Stimulated activated CD8-positive, alpha-beta memory T cell treated with anti-CD3 and anti-CD28 coated beads, Interleukin-4, amount 100 ng/mL, for 4 hours (primary cell): ENCODE data around the gene CCDC148.
"Not testable (repeated sequence)": the region's sequence is repeated elsewhere in the genome, so short reads cannot be mapped to it uniquely, and the experiment has no call there.

Source experiments
- DNase-seq, 2 donors: peaks; one replicate each; pipeline ENCODE4 v3.0.0-alpha.2; 2020; ENCODE audit warnings: low read depth in 2 of 2, low spot score in 1 of 2

Gene CCDC148

GRCh38 chr2:158300394-158300793 is 156.2 kb downstream of the CCDC148 start:
- no peak for DNase-seq

- no peak for DNase-seq
These were observed 158.9 kb downstream of the CCDC148 start for GRCh38 chr2:158297606-158298005.

GRCh38 chr2:158297120-158297519 is 159.4 kb downstream of the CCDC148 start:
- no peak for DNase-seq

GRCh38 chr2:158293722-158294121 is 162.8 kb downstream of the CCDC148 start:
- DNase-seq: no peak

- DNase-seq: no peak
These were observed 164.9 kb downstream of the CCDC148 start for GRCh38 chr2:158291544-158292180.

- no peak for DNase-seq
These were observed 166.3 kb downstream of the CCDC148 start for GRCh38 chr2:158290225-158290624.

GRCh38 chr2:158276619-158277471 is 179.7 kb downstream of the CCDC148 start:
- no peak for DNase-seq

GRCh38 chr2:158273791-158274190 is 182.8 kb downstream of the CCDC148 start:
- DNase-seq: no peak

- no peak for DNase-seq
These were observed 186.0 kb downstream of the CCDC148 start for GRCh38 chr2:158270536-158270935.

- no peak for DNase-seq
These were observed 187.4 kb downstream of the CCDC148 start for GRCh38 chr2:158269143-158269542.

- no peak for DNase-seq
These were observed 190.4 kb downstream of the CCDC148 start for GRCh38 chr2:158266111-158266510.

GRCh38 chr2:158255257-158255656 is 201.3 kb downstream of the CCDC148 start:
- no peak for DNase-seq

GRCh38 chr2:158253170-158253569 is 203.4 kb downstream of the CCDC148 start:
- DNase-seq: no peak

GRCh38 chr2:158251356-158251755 is 205.2 kb downstream of the CCDC148 start:
- DNase-seq: no peak

- no peak for DNase-seq
These were observed 213.2 kb downstream of the CCDC148 start for GRCh38 chr2:158243392-158243791.

GRCh38 chr2:158242280-158242679 is 214.3 kb downstream of the CCDC148 start:
- no peak for DNase-seq

- DNase-seq: no peak
These were observed 215.6 kb downstream of the CCDC148 start for GRCh38 chr2:158240975-158241374.

- DNase-seq: no peak
These were observed 217.3 kb downstream of the CCDC148 start for GRCh38 chr2:158239271-158239670.

GRCh38 chr2:158234497-158234896 is 222.1 kb downstream of the CCDC148 start:
- no peak for DNase-seq

GRCh38 chr2:158232476-158232875 is 224.1 kb downstream of the CCDC148 start:
- DNase-seq: no peak

GRCh38 chr2:158228943-158229508 is 227.5 kb downstream of the CCDC148 start:
- no peak for DNase-seq

GRCh38 chr2:158223066-158223465 is 233.5 kb downstream of the CCDC148 start:
- DNase-seq: not testable (repeated sequence)
